HPDE6-E6E7 (cell line): Measurements from ENCODE around the gene JCAD.
A peak's percentile ranks its signal among the peaks of the same experiment; 100 is the strongest.

Experiments
- DNase-seq: peaks from one replicate; pipeline ENCODE4 v3.0.0; 2011; ENCODE audit warnings: missing footprints; ENCODE audit errors: extremely low spot score

JCAD gene

DNA sequence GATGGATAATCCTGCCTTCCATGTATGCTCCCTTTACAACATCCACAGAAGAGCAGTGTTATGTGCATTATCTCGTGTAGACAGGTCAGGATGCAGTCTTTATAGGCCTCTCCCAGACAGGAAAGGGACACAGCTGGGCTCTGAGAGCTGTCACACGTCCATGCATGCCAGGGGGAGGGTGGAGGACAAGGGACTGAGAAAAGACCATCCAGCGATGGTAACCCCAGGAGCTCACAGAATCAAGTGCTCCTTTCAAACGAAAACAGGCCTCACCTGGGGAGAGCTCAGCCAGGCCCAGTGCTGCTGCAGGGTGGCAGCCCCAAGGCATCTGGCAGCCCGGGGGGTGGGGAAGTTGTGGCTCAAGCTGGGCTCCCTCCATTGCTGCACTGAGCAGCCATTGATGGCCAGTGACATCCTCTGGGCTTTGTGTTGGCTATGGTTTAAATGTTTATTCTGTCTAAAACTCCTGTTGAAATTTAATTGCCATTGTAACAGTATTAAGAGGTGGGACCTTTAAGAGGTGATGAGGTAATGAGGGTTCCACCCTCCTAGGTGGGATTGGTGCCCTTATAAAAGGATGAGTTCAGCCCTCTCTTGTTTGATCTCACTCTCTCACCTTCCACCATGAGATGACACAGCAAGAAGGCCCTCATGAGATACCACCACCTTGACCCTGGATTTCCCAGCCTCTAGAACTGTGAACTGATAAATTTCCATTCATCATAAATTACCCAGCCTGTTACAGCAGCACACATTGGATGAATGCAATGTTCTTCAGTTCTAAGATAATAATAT lies 15.7 kb downstream of the JCAD start:
- DNase-seq = no peak

DNA sequence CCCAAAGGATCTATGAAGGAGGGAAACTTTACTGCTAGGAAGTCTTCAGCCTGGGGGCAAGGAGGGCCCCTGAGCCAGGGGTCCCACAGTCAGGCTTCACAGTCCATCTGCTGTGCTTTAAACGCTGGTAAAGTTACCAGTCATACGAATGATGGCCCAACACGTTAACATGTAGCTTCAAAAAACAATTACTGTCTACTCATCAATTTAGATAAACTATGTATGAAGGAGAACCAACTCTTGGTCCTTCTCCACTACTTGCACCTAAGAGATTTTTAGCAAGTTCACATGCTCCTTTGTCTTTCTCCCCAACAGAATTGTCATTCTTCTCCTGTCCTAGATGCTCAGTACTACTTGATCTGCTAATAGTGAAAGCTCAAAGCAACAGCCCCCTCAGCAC lies 16.6 kb downstream of the JCAD start:
- DNase-seq = no peak

DNA sequence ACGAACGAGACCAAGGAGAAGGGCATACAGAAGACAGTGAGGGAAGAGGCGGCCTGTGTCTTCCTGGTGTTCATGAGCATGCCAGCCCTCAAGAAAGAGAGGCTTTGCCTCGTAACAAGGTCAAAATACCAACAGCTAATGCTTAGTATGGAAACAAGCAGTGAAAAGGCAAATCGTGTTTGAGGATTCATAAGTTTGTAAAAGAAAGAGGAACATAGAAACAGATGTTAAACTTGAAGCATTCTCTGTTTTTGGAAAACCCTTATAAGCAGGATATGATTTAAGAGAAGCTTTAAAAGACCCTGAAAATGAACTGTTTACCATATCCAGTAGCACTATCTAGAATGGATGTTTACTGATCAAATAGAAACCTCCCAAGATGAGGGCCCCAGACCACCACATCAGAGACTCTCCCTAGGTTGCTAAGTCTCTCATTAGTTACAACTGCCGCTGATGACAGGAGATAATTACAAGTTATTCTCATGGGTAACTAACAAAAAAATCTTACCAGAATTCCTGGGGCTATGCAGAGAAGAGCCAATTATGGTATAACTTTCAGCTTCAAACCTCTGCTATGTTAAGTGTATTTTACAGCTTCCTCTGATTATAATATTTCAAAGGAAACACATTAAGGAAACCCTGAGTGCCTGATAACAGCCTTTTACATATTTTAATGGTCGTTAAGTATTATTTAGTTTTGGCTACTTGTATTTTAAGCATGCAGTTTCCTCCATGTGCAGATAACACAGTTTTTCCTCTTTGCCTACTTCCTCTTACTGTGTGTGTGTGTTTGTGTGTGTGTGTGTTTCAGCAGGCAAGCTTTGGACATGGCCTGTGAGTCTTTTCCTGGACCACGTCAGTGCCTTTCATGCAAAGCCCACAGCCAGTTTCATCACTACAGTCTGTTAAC lies 17.9 kb downstream of the JCAD start:
- no peak for DNase-seq

GRCh38 chr10:30040597-30040996 lies 18.8 kb downstream of the JCAD start:
- no peak for DNase-seq

- DNase-seq = no peak
These were observed 19.4 kb downstream of the JCAD start for GRCh38 chr10:30039988-30040387.

- DNase-seq = no peak
These were observed 19.8 kb downstream of the JCAD start for GRCh38 chr10:30039567-30039966.

DNA sequence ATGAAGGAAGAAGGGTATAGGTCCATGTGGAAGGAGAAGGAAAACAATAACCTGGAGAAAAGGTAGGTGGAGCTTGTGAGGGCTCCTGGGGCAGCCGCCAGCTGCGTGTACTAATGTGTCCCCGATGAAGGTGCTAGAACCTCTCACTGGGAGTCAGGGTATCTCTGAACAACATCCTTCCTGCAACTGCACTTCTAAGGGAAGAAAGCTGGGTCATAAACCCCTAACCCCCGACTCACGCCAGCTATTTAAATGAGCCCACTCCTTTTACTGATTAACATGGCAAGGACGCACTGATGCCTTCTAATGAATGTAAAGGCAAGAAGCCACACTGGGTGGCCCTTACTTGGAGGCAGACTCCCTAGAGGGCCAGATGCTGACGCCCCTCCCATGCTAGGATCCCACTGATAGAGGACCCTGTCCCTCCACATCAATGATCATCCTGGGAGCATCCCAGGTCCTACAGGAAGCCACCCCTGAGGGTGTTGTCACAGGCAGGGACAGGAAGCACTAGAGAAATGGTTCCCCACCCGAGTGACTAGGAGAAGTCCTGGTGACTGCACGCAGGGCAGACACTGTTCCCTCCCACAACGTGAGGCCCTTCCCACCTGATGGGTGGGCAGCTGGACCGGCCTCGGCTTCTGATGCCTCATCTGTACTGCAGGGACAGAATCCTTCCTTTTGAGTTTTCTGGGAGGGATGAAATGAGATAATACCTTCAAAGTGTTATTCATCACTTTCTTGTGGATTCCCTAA lies 20.4 kb downstream of the JCAD start:
- no peak for DNase-seq

DNA sequence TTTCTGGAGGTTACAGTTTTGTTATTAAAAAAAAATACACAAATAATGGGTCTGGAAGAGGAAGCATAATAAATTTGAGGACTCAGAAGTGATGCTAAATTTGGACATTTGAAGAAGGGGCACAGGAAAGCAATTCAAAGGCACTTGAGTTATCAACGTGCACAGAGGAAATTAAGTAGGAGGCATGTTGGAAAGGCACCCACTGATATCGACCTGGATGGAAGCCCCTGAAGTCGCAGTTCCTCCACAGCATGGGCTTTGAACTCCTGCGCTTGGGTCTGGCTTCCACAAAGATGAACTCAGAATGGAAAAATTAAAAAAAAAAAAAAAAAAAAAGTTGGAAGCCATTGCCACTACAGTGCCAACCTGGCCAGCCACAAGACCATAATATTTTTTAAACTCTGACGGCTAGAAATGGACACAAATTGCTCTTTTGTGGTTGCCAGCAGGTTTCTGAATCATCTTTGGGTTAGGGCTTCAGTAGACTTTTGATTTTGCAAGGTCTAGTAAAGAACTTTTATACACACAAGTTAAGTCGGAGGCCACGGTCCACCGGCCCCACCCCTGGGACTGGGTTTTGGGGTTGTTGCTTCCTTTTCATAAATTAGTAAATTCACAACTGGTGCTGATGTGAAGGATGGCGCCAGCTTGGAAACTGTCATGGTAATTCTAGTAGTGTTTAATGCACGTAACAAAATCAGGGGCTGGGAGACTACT lies 21.6 kb downstream of the JCAD start:
- no peak for DNase-seq

DNA sequence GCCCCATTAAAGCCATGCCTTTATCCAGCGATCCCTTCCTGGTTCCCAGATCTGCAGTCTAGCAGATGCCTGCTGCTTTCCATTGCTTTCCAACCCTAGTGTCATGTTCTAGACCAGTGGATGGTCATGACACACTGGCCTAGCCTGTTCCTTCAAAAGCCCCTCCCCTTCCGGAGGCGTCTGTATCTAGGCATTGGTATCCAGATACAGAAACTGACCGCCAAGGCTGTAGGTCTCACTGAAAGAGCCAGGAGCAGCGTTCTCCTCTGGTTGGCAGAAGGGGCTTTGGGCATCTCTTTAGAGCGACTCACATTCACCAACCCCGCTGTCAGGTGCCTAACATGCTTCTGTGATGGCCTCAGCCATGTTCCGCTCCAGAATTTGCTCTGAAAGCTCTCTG lies 22.6 kb downstream of the JCAD start:
- no peak for DNase-seq

DNA sequence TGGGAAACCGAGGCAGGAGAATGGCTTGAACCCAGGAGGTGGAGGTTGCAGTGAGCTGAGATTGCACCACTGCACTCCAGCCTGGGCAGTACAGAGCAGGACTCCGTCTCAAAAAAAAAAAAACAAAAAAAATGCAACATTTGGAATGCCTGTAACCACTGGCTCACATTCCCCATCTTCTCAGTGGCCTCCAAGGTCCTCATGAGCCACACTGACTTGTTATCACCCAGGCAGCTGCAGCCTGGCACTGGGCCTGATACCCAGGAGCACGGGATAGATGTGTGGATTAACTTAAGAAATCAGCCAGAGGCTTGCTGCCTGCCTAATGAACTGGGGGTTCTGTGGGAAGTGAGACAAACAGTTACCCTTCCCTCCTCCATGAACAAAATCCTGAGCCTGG lies 23.0 kb downstream of the JCAD start:
- DNase-seq = no peak

DNA sequence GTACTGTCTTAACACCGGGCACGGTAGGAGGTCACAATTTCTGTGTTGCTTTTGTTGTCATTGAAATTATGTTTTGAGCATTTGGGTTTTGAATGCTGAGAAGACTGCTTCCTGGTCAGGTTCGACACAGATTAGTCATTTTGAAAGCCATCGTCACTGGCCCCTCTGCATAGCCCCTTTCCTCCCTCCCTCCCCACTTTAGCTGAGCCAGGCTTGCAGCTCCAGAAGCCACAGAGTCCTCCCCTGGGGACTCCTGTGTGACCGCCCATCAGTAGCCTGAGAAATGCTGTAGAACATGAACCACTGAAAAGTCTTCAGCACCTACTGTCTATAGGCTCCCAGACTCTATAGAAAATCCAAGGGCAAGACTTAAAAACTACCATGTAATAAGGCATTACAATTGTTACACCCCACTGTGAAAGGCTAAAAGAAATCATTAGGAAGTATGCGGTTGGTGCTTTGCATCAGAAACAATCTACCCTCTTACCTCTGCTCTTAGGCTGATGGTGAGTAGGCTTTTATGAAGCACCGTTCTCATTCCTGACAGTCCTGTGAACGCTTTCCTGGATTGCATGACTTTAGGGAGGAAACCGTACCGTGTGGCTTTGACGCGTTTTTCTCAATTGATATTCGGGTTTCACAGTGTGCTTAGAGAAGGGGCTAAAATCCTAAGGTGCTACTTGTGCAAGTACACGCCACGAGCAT lies 24.8 kb downstream of the JCAD start:
- no peak for DNase-seq

DNA sequence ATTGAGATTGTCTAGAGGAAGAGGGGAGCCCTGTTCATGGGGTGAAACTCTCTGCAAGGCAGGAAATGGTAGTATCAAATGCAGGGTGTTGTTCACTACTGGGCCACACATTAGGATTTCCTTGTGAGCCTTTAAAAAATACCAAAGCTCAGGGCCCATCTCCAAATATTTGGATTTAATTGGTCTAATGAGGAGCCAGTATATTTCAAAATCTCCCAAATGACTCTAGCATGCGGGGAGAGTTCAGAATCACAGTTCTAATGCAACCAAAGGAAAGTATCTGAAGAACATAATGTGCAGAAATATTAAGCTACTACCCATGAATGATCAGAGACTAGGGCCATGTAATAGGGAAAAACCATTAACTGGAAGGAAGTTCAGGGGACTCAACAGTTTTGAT lies 27.3 kb downstream of the JCAD start:
- DNase-seq = no peak

DNA sequence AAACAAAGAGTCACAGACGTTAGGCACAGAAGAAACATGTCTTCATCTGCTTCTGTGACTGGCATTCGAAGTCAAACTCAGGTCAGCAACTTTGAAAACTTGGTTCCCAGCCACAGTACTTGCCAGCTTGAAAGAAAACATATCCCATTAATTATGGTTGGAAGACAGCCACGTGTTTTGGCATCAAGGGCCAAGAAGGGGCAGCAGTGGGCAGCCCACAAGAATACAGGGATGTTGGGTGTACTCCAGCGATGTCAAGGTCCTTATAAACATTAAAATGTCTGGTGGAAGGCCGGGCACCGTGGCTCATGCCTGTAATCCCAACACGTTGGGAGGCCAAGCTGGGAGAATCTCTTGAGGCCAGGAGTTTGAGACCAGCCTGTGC lies 29.5 kb downstream of the JCAD start:
- DNase-seq = no peak

DNA sequence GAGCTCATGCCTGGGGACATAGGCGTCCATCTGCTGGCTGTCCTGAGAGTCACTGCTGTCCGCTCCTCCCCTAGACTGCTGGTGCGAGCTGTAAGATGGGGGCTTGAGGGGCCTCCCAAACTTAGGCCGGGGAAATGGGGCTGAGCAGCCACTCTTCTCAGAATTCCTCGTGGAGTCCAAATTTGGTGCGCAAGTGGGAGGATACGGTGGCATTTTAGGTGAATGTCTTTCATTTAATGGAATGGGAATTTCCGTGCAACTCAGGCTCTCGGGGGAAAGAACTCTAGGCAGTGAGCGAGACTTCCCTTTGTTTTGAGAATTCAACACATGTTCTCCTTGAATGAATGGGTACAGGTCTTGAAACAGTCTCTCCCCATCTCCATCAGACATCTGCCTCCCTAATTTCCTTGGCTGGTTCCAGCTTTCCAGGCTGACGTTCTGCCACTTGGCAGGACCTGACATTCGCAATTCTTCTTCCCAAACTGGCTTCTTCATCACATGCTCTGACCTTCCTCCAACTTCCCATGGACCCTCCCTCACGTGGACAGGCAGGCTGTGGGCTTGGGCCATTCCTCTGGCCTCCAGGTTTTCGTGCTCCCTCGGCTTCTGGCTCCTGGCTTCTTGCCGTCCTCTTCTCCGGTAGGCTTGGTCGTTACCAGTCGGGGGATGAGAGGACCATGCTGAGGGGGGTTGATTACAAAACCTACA lies 30.1 kb downstream of the JCAD start:
- no peak for DNase-seq

GRCh38 chr10:30028738-30029030 lies 30.7 kb downstream of the JCAD start:
- no peak for DNase-seq

DNA sequence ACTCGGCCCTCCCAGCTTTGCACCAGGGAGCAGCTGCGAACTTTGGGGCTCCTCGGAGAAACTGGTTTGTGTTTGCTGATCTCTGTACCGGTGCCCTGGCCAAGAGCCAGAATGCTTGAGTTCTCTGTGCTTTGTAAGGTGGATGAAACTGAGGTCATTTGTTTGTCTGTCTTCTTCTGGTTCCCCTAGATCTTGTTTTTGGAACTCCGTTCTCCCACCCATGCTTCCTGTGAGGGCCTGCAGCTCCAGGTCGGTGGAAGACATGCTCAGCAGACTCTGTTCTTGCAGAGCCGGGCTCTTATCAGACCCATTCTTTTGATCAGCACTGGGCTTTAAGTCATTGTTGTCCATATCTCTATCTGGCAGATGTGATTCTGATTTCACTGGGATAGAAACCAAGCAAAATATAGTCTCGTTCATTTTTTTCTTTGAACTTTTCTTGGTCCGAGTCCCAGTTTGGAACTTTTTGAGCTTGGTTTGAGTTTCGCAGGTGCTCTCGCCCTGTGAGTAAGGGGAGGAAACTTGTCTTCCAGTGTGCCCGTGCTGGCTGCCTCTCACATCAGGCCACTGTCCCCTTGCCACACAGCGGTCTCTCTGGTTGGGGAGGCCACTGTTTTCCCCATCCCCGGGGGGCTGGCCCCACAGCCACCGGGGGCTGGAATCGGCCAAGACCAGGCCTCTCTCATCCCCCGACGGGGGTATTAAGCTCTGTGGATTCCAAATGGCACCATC lies 31.2 kb downstream of the JCAD start:
- no peak for DNase-seq

- DNase-seq = peak; percentile 27
These were observed 32.1 kb downstream of the JCAD start for GRCh38 chr10:30027057-30028005.

DNA sequence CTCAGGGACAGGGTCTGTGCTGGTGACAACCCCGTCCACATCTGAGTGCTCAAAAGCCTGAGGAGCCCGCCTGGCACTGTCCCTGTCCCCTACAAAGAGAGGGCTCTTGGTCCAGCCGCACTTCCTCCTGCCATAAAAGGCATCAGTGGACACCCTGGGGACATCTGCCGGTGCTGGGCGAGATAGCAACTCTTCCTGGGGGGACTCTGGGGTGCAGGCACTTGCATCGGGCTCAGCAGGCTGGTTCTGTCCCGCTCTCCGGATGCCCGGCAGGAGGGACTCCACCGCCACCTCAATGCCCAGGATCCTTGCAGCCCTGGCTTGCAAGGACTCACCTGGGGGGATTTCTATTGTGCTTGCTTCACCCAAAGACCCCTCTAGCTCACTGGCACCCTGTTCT lies 32.8 kb downstream of the JCAD start:
- DNase-seq = no peak

- no peak for DNase-seq
These were observed 33.3 kb downstream of the JCAD start for GRCh38 chr10:30026080-30026479.
